Measurements from ENCODE around the gene SEPTIN2. TPM values are rescaled to one million over a fixed set of nuclear protein-coding genes. Genes with fewer than 3 reads are reported as not detected.

SEPTIN2 gene
- total RNA-seq, 4 donors from 2014 or later: 311 to 585 (median 373) TPM

- no peak for DNase-seq (ENCODE audit: low spot score in 2 of 2)
- peaks cover 5 to 95% (median 38%) of the 10 kb centered on the region in 3 donors for H3K36me3 ChIP-seq
- H3K27me3 ChIP-seq: no peaks in the 10 kb centered on the region
- peaks cover 0 to 3% (median under 1%) of the 10 kb centered on the region in 4 donors for H3K4me1 ChIP-seq
- H3K4me3 ChIP-seq: no peak overlapping the region
- 93% methylated on average over 8 of the region's 8 CpGs for WGBS, 2 donors
- no peak overlapping the region for H3K27ac ChIP-seq
- TF ChIP-seq EP300 (IDR thresholded peaks at IDR 0.05): no peak
- TF ChIP-seq POLR2A (IDR thresholded peaks at IDR 0.05): no peak
- TF ChIP-seq CTCF (IDR thresholded peaks at IDR 0.05): no peak
- no peaks in the 10 kb centered on the region for H3K9me3 ChIP-seq
Measured at GRCh38 chr2:241349941-241350340, 34.2 kb downstream of the SEPTIN2 start.

- Histone ChIP-seq H3K4me1 (peaks cover 0 to 8% (median 2%) of the 10 kb centered on the region in 4 donors), H3K9me3 (no peaks in the 10 kb centered on the region), H3K27me3 (no peaks in the 10 kb centered on the region), H3K4me3 (no peak overlapping the region), H3K27ac (no peak overlapping the region), H3K36me3 (peaks cover 5 to 90% (median 38%) of the 10 kb centered on the region in 3 donors)
- no peak for TF ChIP-seq POLR2A (IDR thresholded peaks at IDR 0.05)
- 81% methylated on average over 2 of the region's 2 CpGs for WGBS, 2 donors
- DNase-seq (ENCODE audit: low spot score in 2 of 2): no peak
Measured at GRCh38 chr2:241350530-241350877, 34.8 kb downstream of the SEPTIN2 start.

GRCh38 chr2:241350878-241351639 lies 35.3 kb downstream of the SEPTIN2 start:
- Histone ChIP-seq H3K4me1 (peaks cover 0 to 8% (median 2%) of the 10 kb centered on the region in 4 donors), H3K27ac (no peak overlapping the region), H3K27me3 (no peaks in the 10 kb centered on the region), H3K4me3 (no peak overlapping the region), H3K9me3 (no peaks in the 10 kb centered on the region), H3K36me3 (peaks cover 5 to 84% (median 33%) of the 10 kb centered on the region in 3 donors)
- 74 to 82% methylated on average over 9 of the region's 9 CpGs for WGBS, 2 donors
- DNase-seq (ENCODE audit: low spot score in 2 of 2): no peak
- TF ChIP-seq POLR2A (IDR thresholded peaks at IDR 0.05) (no peak), CTCF (IDR thresholded peaks at IDR 0.05) (no peak), EP300 (IDR thresholded peaks at IDR 0.05) (no peak)

- Histone ChIP-seq H3K27ac (no peak overlapping the region), H3K36me3 (peaks cover 5 to 78% (median 27%) of the 10 kb centered on the region in 3 donors), H3K9me3 (no peaks in the 10 kb centered on the region), H3K27me3 (no peaks in the 10 kb centered on the region), H3K4me3 (no peak overlapping the region), H3K4me1 (peaks cover 0 to 9% (median 3%) of the 10 kb centered on the region in 4 donors)
- TF ChIP-seq CTCF (IDR thresholded peaks at IDR 0.05) (no peak), EP300 (IDR thresholded peaks at IDR 0.05) (no peak), POLR2A (IDR thresholded peaks at IDR 0.05) (no peak)
- DNase-seq (ENCODE audit: low spot score in 2 of 2): no peak
- WGBS, 2 donors: 60 to 66% methylated on average over 3 of the region's 3 CpGs
Measured at GRCh38 chr2:241351640-241352031, 35.9 kb downstream of the SEPTIN2 start.

- Histone ChIP-seq H3K9me3 (no peaks in the 10 kb centered on the region), H3K4me3 (no peak overlapping the region), H3K27me3 (no peaks in the 10 kb centered on the region), H3K4me1 (peaks cover 0 to 15% (median 7%) of the 10 kb centered on the region in 4 donors), H3K36me3 (peaks cover 5 to 72% (median 21%) of the 10 kb centered on the region in 3 donors), H3K27ac (no peak overlapping the region)
- WGBS, 2 donors: 91% methylated on average over 3 of the region's 3 CpGs
- TF ChIP-seq POLR2A (IDR thresholded peaks at IDR 0.05) (no peak), EP300 (IDR thresholded peaks at IDR 0.05) (no peak), CTCF (IDR thresholded peaks at IDR 0.05) (no peak)
- no peak for DNase-seq (ENCODE audit: low spot score in 2 of 2)
Measured at GRCh38 chr2:241352227-241352626, 36.5 kb downstream of the SEPTIN2 start.
